HG03558 (cell line): ENCODE results near the gene FAM110A.
"Not testable (repeated sequence)": the region's sequence is repeated elsewhere in the genome, so short reads cannot be mapped to it uniquely, and the experiment has no call there.

Experiments used
- ATAC-seq: cut with Tn5 transposase; IDR thresholded peaks from one replicate; pipeline ENCODE4 v1.9.1; 2021; ENCODE audit warnings: moderate number of reproducible peaks; ENCODE audit not compliant: unreplicated experiment; ENCODE audit errors: extremely low read depth

Gene FAM110A

GRCh38 chr20:822651-823573 lies 10.6 kb upstream of the FAM110A start:
- no peak for ATAC-seq

DNA sequence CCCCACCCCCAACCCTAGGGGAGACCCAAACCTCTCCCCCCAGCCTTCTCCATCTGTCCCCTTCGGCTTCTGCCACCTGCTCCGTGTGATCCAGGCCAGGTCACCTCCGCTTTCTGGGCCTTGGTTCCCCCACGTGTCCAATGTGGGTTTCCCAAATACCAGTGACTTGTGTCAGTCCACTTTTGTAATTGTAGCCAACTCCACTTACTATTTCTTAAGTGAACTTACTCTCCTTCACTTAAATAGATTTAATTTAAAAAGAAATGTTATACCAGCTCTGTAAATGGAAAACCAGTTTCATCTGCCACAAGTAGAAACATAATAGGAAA lies 10.0 kb upstream of the FAM110A start:
- ATAC-seq: no peak

DNA sequence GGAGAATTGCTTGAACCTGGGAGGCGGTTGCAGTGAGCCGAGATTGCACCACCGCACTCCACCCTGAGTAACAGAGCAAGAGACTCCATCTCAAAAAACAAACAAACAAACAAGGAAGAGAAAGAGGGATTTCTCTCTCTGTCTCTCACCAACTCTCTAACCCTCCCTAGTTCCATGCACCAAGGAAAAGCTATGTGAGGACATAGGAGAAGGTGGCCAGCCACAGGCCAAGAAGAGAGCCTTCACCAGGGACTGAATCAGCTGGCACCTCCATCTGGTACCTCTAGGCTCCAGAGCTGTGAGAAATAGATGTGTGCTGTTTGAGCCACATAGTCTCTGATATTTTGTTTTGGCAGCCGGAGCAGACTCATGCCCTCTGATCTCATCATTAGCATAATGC lies 9.0 kb upstream of the FAM110A start:
- no peak for ATAC-seq

- ATAC-seq: no peak
Measured at GRCh38 chr20:824916-825315, 8.6 kb upstream of the FAM110A start.

DNA sequence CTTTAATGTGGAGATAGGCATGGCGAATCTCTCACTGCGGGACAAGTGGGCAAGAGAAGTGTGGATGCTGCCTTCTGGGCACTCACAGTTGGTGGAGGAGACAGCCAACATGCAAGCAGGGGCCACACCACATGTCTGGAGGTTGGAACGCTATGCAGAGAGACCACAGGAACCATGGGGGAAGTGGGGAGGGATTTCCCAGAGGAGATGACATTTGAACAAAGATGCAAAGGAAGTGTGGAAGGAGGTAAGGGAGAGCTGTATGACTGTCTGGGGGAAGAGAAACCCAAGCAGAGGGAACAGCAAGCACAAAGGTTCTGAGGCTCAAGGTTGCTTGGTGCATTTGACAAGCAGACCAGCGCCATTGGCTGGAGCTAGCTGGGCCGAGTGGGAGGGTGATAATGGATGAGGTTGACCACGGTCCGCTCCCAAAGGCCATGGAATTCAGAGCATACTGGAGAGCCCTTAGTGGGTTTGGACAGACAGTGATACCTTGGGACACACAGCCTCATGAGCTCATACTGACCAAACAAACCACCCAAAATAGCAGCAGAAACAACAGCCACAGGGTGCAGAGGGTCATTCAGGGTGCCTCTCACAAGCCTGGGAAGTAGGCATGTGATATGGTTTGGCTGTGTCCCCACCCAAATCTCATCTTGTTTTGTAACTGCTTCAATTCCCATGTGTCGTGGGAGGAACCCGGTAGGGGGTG lies 7.6 kb upstream of the FAM110A start:
- ATAC-seq: no peak

GRCh38 chr20:826695-827323 lies 6.7 kb upstream of the FAM110A start:
- ATAC-seq: no peak

- ATAC-seq: not testable (repeated sequence)
Measured at GRCh38 chr20:827981-828380, 5.5 kb upstream of the FAM110A start.

- ATAC-seq: no peak
Measured at GRCh38 chr20:828987-829386, 4.5 kb upstream of the FAM110A start.

GRCh38 chr20:829551-829950 lies 4.0 kb upstream of the FAM110A start:
- no peak for ATAC-seq

DNA sequence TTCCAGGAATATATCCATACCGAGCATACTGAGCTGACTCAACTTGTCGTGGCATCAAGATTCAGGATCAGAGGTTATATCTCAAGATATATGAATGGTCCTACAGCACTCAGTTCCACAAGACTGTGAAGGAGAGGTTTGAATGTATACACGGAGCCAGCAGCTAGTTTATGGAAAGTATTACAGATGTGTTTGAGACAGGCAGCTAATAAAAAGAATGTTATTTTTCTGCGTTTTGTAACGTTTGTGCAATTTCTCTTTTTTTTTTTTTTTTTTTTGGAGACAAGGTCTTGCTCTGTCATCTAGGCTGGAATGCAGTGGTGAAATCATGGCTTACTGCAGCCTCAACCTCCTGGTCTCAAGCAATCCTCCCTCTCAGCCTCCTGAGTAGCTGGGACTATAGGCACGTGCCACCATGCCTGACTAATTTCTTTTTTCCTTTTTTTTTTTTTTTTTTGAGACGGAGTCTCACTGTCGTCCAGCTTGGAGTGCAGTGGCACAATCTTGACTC lies 3.4 kb upstream of the FAM110A start:
- ATAC-seq: no peak

- no peak for ATAC-seq
Measured at GRCh38 chr20:831251-831650, 2.3 kb upstream of the FAM110A start.

GRCh38 chr20:831956-832355 lies 1.6 kb upstream of the FAM110A start:
- no peak for ATAC-seq

GRCh38 chr20:833121-833449 lies 430 bp upstream of the FAM110A start:
- no peak for ATAC-seq

DNA sequence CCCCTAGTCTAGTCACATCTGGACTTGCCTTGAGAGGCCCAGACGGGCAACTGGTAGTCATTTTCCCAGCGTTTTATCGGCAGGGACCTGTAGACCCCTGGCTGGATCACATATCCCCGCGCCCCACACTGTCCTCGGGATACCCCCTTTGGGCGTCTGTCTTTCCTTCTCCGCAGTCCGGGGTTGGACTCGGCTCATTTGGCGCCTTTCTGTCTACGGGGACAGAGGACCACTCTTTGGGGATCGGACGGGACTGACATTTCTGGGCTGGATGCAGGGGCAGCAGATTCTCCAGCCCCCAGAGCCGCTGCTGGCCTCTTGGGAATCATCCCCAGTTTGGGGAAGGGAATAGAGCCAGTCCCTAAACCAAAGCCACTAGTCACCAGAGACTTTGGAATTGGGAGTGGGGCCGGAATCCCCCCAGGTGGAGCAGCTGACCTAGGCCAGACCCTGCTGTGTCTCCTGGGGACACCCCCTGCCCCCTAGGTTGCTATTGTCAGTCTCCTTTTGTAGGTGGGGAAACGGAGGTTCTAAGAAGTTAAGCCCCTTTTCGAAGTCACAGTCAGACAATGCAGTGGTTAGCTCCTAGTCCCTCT lies 734 bp downstream of the FAM110A start:
- ATAC-seq: no peak

DNA sequence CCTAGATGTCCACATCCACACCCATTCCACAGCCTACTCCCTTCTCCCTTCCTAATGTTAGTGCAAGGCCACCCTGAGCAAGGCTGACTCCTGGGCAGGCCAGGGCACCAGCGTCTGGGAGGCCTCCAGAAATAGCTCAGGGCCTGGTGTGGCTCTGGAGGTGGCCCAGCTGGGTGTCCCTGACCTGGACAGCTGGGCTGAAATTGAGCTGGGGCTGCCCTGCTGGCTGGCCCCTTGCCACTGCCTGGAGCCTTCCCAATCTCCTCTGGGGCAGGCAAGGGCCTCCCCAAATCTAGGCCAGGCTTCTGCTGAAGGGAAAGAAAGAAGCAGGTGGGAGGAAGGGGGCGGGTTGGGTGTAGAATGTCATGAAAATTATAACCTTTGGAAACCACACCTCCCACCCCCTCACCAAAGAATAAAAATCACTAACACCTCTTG lies 2.1 kb downstream of the FAM110A start:
- no peak for ATAC-seq

- no peak for ATAC-seq
Measured at GRCh38 chr20:836190-836589, 2.7 kb downstream of the FAM110A start.

- ATAC-seq: no peak
Measured at GRCh38 chr20:839015-839414, 5.5 kb downstream of the FAM110A start.

GRCh38 chr20:839626-840025 lies 6.1 kb downstream of the FAM110A start:
- no peak for ATAC-seq

- ATAC-seq: no peak
Measured at GRCh38 chr20:840503-840857, 7.0 kb downstream of the FAM110A start.

DNA sequence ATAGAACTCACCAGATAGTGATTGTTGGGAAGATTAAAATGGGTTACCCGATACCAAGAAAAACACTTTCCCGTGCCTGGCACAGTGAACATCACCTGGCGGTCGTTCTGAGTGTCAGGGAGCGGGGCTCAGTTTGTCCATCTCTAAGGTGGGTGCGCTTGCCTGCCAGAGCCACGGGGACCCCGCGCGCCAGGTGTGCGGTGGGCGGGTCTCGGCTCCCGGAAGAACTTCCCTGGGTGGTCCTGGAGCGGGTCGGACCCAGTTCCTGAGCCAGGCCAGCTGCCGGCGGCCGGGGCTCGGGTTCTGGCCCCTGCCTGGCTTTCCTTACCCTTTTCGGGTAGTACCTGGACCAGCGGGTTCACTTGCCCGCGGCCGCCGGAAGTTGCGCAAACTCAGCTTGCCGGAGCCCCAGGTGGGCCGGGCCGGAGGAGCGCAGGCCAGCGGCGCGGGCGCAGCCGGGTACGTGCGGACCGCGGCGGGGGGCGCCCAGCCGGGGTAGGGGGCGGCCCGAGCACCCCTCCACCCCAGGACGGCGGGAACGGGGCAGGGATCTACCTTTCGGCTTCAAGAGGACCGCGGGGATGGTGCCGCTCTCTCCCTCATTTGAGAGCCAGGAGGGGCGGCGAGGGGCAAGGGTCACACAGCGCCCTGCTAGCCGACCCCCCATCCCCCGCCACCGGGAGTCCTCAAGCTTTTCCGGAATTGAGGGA lies 7.5 kb downstream of the FAM110A start:
- ATAC-seq: no peak
